HEK293T (cell line): ENCODE results near the gene PPIL6.

Experiments used
- CTCF ChIA-PET: fragments of 350-600 bp; formaldehyde crosslinking; extraction: SDS; loops from one replicate; lab custom pipeline; 2021; ENCODE audit warnings: antibody characterized with exemption, inconsistent platforms; lab: Yijun Ruan, JAX
- POLR2A ChIA-PET: fragments of 350-600 bp; formaldehyde crosslinking; extraction: SDS; loops from one replicate; lab custom pipeline; 2020; ENCODE audit warnings: antibody characterized with exemption, inconsistent platforms; lab: Yijun Ruan, JAX
- DNase-seq: peaks from one replicate; pipeline ENCODE4 v3.0.0; 2012; ENCODE audit warnings: mixed read lengths; ENCODE audit errors: extremely low spot score
- ARNT ChIP-seq: fragments of 450-650 bp; IDR thresholded peaks from 2 replicates; pipeline ENCODE4 v1.6.1; 2017; ENCODE audit warnings: mild to moderate bottlenecking
- BHLHE40 ChIP-seq: fragments of 450-650 bp; IDR thresholded peaks from 2 replicates; pipeline ENCODE4 v1.6.1; 2016; ENCODE audit warnings: mild to moderate bottlenecking, moderate library complexity, borderline replicate concordance
- CTBP1 ChIP-seq: fragments of 450-650 bp; IDR thresholded peaks from 2 replicates; pipeline ENCODE4 v1.6.1; 2016; ENCODE audit warnings: borderline replicate concordance
- ELF4 ChIP-seq: fragments of 450-650 bp; IDR thresholded peaks from 2 replicates; pipeline ENCODE4 v1.6.1; 2017; ENCODE audit warnings: antibody characterized with exemption
- FOXA1 ChIP-seq: fragments of 450-650 bp; IDR thresholded peaks from 2 replicates; pipeline ENCODE4 v1.6.1; 2016; ENCODE audit warnings: mild to moderate bottlenecking
- FOXK2 ChIP-seq: fragments of 450-650 bp; IDR thresholded peaks from 2 replicates; pipeline ENCODE4 v1.6.1; 2016; ENCODE audit warnings: mild to moderate bottlenecking
- FOXM1 ChIP-seq: fragments of 450-650 bp; IDR thresholded peaks from 2 replicates; pipeline ENCODE4 v1.6.1; 2017; ENCODE audit warnings: mild to moderate bottlenecking, borderline replicate concordance
- HDGF ChIP-seq: fragments of 450-650 bp; IDR thresholded peaks from 2 replicates; pipeline ENCODE4 v1.6.1; 2017; ENCODE audit warnings: antibody characterized with exemption, borderline replicate concordance
- L3MBTL2 ChIP-seq: fragments of 450-650 bp; conservative IDR thresholded peaks from 2 replicates; pipeline ENCODE4 v1.6.1; 2016; ENCODE audit warnings: mild to moderate bottlenecking
- LEF1 ChIP-seq: fragments of 450-650 bp; IDR thresholded peaks from 2 replicates; pipeline ENCODE4 v1.6.1; 2017; ENCODE audit warnings: mild to moderate bottlenecking, borderline replicate concordance
- NFRKB ChIP-seq: fragments of 450-650 bp; IDR thresholded peaks from 2 replicates; pipeline ENCODE4 v1.6.1; 2016; ENCODE audit warnings: mild to moderate bottlenecking, moderate library complexity
- SP1 ChIP-seq: fragments of 450-650 bp; IDR thresholded peaks from 2 replicates; pipeline ENCODE4 v1.6.1; 2017
- SUZ12 ChIP-seq: fragments of 450-650 bp; IDR thresholded peaks from 2 replicates; pipeline ENCODE4 v1.6.1; 2016; ENCODE audit warnings: mild to moderate bottlenecking
- TARDBP ChIP-seq: fragments of 450-650 bp; IDR thresholded peaks from 2 replicates; pipeline ENCODE4 v1.6.1; 2016
- ZNF384 ChIP-seq: fragments of 450-650 bp; IDR thresholded peaks from 2 replicates; pipeline ENCODE4 v1.6.1; 2016
- TF ChIP-seq, protein P1 (sequence below): fragments of 450-650 bp; IDR thresholded peaks from 2 replicates; pipeline ENCODE4 v1.6.1; 2016

The PPIL6 gene

DNA sequence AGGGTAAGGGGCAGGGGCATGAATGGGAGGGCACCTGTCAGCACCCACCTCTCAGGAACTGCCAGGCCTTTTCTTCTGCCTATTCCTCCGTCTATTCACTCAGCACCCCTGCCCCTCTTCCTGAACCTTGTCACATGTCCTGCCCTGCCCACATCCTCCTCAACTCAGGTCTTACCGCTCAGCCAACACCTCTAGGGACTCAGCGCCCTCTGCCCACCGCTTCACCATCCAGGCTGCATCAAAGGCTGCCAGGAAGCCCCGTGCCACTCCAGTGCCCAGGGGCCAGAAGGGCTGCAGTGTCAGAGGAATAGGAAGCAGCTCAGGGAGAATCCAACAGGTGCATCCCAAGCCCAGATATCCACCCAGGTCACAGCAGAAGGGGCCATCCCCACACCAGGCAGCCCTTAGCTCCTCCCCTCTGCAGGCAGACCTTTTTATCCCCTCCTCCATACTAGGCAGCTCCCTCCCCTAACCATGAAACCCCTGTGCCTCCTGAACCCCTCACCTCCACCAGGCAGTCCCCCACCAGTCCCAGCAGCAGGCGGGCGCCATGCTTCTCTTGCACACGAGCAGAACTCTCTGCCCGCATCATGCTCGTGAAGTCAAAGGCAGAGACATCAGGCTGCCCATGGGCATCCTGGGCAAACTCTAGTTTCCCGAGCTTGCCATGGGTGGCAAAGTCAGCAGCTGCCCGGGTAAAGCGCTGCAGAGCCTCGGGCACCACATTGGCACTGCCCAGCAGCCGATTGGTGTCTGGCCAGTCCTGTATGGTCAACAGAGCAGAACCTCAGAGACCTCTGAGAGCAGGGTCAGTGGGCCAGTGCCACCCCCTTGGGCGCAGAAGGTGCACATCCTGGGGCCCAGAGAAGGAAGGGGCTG, 9.6 kb upstream of the PPIL6 start:
- CTCF ChIA-PET = interaction anchor here (1.4 kb wide), 1 partner anchor 9 kb away, joined by 4 read pairs; the partner anchor contains the start of genes PPIL6 and SMPD2
- TF ChIP-seq, protein P1, sequence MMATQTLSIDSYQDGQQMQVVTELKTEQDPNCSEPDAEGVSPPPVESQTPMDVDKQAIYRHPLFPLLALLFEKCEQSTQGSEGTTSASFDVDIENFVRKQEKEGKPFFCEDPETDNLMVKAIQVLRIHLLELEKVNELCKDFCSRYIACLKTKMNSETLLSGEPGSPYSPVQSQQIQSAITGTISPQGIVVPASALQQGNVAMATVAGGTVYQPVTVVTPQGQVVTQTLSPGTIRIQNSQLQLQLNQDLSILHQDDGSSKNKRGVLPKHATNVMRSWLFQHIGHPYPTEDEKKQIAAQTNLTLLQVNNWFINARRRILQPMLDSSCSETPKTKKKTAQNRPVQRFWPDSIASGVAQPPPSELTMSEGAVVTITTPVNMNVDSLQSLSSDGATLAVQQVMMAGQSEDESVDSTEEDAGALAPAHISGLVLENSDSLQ = no peak
- no peak for TF ChIP-seq LEF1
- TF ChIP-seq L3MBTL2 = no peak
- no peak for TF ChIP-seq SUZ12
- TF ChIP-seq FOXA1 = no peak
- TF ChIP-seq ZNF384 = no peak
- no peak for TF ChIP-seq HDGF
- TF ChIP-seq ARNT = no peak
- no peak for TF ChIP-seq NFRKB
- no peak for TF ChIP-seq BHLHE40
- TF ChIP-seq FOXK2 = no peak
- no peak for TF ChIP-seq TARDBP
- no peak for TF ChIP-seq FOXM1
- TF ChIP-seq SP1 = no peak
- no peak for TF ChIP-seq ELF4
- no peak for TF ChIP-seq CTBP1
- POLR2A ChIA-PET = interaction anchor here (1.0 kb wide), 1 partner anchor 9 kb away, joined by 4 read pairs; no protein-coding TSS in a partner anchor
- no peak for DNase-seq

DNA sequence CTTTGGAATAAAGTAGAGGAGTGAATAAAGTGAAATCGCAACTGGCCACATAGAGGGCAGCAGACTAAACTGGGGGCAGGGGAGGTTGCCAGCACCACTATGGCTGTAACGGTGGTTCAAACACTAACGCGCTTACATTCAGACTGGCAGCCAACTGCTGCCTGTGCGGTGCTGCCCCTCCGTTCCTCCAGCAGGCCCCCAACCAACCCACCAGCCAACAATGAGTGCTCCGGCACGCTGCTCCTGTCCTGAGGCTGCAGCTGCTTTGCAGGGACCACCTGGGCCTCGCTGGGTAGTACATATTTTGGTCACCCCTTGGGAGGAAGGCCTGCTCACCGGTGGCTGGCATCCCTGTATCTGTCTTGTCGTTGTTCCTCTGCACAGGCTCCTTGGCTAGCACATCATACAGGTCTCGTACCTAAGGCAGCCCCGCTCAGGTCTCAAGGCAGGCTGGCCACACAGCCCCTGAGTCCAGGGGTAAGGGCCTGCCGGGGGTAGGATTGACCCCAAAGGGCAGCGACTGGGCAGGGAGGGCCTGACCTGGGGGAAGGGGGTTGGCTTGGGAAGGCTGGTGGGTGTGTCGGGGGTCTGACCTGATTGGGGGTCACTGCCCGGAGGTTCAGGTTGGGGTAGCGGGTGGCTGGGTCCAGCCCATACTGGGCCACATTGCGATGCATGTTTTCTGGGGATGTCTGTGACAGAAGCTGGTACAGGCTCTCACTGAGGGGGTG, 8.8 kb upstream of the PPIL6 start:
- ChIA-PET POLR2A (interaction anchor here (1.0 to 1.6 kb wide), 2 partner anchors 8 kb away, joined by 3 to 4 read pairs; no protein-coding TSS in a partner anchor), CTCF (interaction anchor here (0.6 to 1.4 kb wide), 2 partner anchors 8 to 330 kb away, joined by 3 to 4 read pairs; partner anchors contain the start of genes PPIL6 and SMPD2)
- no peak for DNase-seq
- TF ChIP-seq HDGF (no peak), SUZ12 (no peak), ELF4 (no peak), SP1 (no peak), ZNF384 (no peak), LEF1 (no peak), FOXK2 (no peak), TARDBP (no peak), FOXA1 (no peak), CTBP1 (no peak), FOXM1 (no peak), NFRKB (no peak)

DNA sequence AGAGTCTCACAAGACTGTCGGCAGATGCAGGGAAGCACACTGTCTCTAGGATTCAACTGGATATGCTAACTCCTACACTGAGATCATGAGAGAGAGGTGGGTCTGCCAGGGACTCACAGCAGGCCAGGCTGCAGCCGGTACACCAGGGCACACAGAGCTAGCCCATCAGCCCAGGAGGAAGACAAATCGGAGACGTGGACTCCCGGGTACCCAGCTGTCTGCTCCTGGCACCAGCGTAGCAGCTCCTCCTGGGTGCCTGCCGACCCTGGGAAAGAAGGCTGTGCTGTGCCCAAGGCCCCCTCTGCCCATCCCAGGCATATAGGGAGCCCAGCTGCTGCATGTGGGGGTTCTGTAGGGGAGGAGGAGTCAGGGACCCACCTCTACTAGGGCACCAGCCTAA, 8.2 kb upstream of the PPIL6 start:
- POLR2A ChIA-PET = interaction anchor here (1.6 kb wide), 1 partner anchor 9 kb away, joined by 3 read pairs; no protein-coding TSS in a partner anchor
- CTCF ChIA-PET = interaction anchor here (0.6 kb wide), 2 partner anchors 329 to 595 kb away, joined by 3 to 4 read pairs; no protein-coding TSS in a partner anchor
- TF ChIP-seq CTBP1 (no peak), BHLHE40 (no peak), FOXM1 (no peak), LEF1 (no peak), ARNT (no peak), ZNF384 (no peak), ELF4 (no peak), TARDBP (no peak)
- DNase-seq = no peak

DNA sequence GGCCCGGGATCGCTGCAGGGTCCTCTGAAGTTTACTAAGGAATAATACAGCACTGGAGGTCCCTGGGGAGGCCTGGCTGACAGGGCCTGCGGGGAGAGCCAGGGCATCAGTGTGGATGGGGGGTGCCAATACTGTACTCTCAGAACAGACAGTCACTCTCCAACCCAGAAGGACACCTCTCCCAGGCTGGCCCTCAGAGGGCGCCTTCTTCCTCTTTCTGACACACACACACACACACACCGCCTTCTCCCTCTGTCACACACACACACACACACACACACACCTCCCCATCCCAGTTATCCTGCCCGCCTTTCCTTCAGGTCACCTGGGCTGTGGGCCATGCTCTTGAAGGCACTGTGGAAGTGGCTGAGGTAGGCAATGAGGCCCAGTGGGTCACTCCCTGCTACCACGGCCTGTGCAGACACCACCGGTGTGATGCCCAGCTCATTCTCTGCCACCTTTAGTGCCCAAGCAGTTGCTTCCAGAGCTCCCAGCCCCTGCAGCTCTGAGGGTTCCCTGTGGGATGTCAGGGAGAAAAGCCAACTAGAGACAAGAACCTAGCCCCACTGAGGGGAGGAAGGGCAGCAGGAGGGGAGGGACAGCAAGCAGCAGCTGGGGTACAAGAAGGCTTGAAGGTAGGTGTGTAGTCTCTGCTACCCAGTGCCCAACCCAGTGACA, 7.6 kb upstream of the PPIL6 start:
- ChIA-PET POLR2A (interaction anchor here (1.6 kb wide), 1 partner anchor 9 kb away, joined by 3 read pairs; no protein-coding TSS in a partner anchor), CTCF (interaction anchor here (0.6 kb wide), 2 partner anchors 328 to 596 kb away, joined by 3 to 4 read pairs; no protein-coding TSS in a partner anchor)
- TF ChIP-seq SUZ12 = no peak
- no peak for TF ChIP-seq L3MBTL2
- TF ChIP-seq ZNF384 = no peak
- TF ChIP-seq FOXK2 = no peak
- TF ChIP-seq CTBP1 = no peak
- no peak for TF ChIP-seq ELF4
- TF ChIP-seq, protein P1 = no peak
- no peak for TF ChIP-seq TARDBP
- TF ChIP-seq HDGF = no peak
- no peak for TF ChIP-seq SP1
- no peak for TF ChIP-seq BHLHE40
- TF ChIP-seq FOXM1 = no peak
- no peak for TF ChIP-seq LEF1
- no peak for TF ChIP-seq FOXA1
- no peak for TF ChIP-seq NFRKB
- TF ChIP-seq ARNT = no peak
- DNase-seq = no peak

DNA sequence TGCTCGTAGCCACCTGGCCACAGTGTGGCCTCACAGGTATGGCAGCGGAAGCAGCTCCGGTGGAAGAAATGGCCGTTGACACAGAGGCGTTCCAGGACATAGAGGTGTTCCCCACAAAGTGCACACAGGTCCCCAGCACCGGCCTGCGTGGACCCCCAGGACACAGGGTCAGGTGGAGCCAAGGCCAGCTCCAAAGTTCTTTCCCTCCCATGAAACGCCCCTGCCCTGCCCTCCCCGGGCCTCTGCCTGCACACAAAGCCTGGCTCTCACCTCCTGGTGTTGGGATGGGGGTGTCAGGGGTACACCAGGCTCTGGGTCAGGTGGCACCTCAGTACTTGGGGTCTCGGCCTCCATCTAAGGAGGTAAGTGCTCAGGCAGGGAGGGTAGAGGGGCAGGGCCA, 6.7 kb upstream of the PPIL6 start:
- ChIA-PET CTCF (no interaction called here), POLR2A (no interaction called here)
- no peak for DNase-seq
- no peak for TF ChIP-seq SP1
- no peak for TF ChIP-seq FOXK2
